Heart left ventricle (tissue), 13 donors: ENCODE measurements around the gene MAPK4.

Source experiments
- POLR2A ChIP-seq, 2 donors: fragments of 450-650 bp; IDR thresholded peaks; one replicate each; pipeline ENCODE4 v1.6.1; 2017; ENCODE audit warnings: antibody characterized with exemption in 2 of 2, mild to moderate bottlenecking in 2 of 2, moderate library complexity in 2 of 2
- TF ChIP-seq, protein P1 (sequence below), 12 donors: fragments of 200-600 bp; sonication (generic) in 4 of 12; IDR thresholded peaks; one replicate each; pipeline versions ENCODE4 v1.5.0 to v1.8.0; 2018 to 2022; ENCODE audit warnings: antibody characterized with exemption in 12 of 12, mild to moderate bottlenecking in 5 of 12
- donor health status: ischemic (EF 13 %, LVEDD 7.1; RV severe dilation, severe dysfunction).
- donor health status: DM: no; HTN: yes; CAD: no.
- donor health status: DM: no; HTN: no; CAD: no.
- donor health status: ischemic (EF 25% LVEDD 6.9; RV normal size, moderate dysfunction).
- donor health status: ischemic (EF 25% LVEDD 5.7; RV mildly dilated, moderate dysfunction).
- donor health status: ischemic (EF 35%, LVEDD 5.7; RV mildly dilated, moderate dysfunction).
- donor health status: nonischemic (EF 11% LVEDD 7.7; RV severe dilation, severe dysfunction).
- donor health status: DM: yes; HTN: yes; CAD: no.
- donor health status: PGD.
- donor health status: ischemic (EF 29% LVEDD 5.4; RV normal size, mild dysfunction).
- donor health status: nonischemic (EF 23%, LVEDD 6.1; RV moderate dilation, normal function).

DNA sequence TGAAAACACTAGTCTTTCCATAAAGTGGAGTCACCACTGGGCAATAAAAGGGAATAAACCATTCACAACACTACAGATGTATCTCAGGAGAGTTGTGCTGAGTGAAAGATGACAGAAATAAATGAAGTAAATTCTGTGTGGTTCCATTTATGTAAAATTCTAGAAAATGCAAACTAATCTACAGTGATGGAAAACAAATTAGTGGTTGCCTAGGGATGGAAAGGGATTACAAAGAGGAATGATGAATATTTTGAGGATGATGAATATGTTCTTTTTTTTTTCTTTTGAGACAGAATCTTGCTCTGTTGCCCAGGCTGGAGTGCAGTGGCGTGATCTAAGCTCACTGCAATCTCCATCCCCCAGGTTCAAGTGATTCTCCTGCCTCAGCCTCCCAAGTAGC is 123.0 kb downstream of the MAPK4 start:
- TF ChIP-seq, protein P1, sequence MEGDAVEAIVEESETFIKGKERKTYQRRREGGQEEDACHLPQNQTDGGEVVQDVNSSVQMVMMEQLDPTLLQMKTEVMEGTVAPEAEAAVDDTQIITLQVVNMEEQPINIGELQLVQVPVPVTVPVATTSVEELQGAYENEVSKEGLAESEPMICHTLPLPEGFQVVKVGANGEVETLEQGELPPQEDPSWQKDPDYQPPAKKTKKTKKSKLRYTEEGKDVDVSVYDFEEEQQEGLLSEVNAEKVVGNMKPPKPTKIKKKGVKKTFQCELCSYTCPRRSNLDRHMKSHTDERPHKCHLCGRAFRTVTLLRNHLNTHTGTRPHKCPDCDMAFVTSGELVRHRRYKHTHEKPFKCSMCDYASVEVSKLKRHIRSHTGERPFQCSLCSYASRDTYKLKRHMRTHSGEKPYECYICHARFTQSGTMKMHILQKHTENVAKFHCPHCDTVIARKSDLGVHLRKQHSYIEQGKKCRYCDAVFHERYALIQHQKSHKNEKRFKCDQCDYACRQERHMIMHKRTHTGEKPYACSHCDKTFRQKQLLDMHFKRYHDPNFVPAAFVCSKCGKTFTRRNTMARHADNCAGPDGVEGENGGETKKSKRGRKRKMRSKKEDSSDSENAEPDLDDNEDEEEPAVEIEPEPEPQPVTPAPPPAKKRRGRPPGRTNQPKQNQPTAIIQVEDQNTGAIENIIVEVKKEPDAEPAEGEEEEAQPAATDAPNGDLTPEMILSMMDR (IDR thresholded peaks at IDR 0.05): no peak
- no peak for TF ChIP-seq POLR2A (IDR thresholded peaks at IDR 0.05)
